RWPE2 (cell line): ENCODE results near the gene SLC36A1.

Source experiments
- ATAC-seq: fragments of 200-7000 bp; cut with Tn5 transposase; 3 replicates; pipeline ENCODE4 v1.9.1; 2021; ENCODE audit warnings: low read depth
- DNase-seq: peaks from one replicate; pipeline ENCODE4 v3.0.0-alpha.2; 2020; ENCODE audit warnings: low spot score
- H3K27ac ChIP-seq: fragments of 450-650 bp; 2 replicates; pipeline ENCODE4 v1.5.1; 2017; ENCODE audit warnings: mild to moderate bottlenecking; ENCODE audit not compliant: poor library complexity, severe bottlenecking
- H3K27me3 ChIP-seq: fragments of 250-450 bp; sonication (Bioruptor Pico); 2 replicates; pipeline ENCODE4 v1.5.1; 2021; ENCODE audit warnings: mild to moderate bottlenecking, moderate library complexity; ENCODE audit not compliant: insufficient read depth, poor library complexity, severe bottlenecking
- H3K36me3 ChIP-seq: fragments of 250-450 bp; sonication (Bioruptor Pico); 2 replicates; pipeline ENCODE4 v1.5.1; 2020; ENCODE audit warnings: low read depth, mild to moderate bottlenecking, moderate library complexity
- H3K4me1 ChIP-seq: fragments of 250-450 bp; sonication (Bioruptor Pico); 2 replicates; pipeline ENCODE4 v1.5.1; 2021; ENCODE audit warnings: mild to moderate bottlenecking, moderate library complexity; ENCODE audit not compliant: insufficient read depth, poor library complexity, severe bottlenecking
- H3K4me3 ChIP-seq: fragments of 250-450 bp; sonication (Bioruptor Pico); 2 replicates; pipeline ENCODE4 v1.5.1; 2021; ENCODE audit warnings: mild to moderate bottlenecking, moderate library complexity; ENCODE audit not compliant: severe bottlenecking
- H3K9me3 ChIP-seq: fragments of 250-450 bp; sonication (Bioruptor Pico); 2 replicates; pipeline ENCODE4 v1.5.1; 2021; ENCODE audit warnings: mild to moderate bottlenecking, moderate library complexity; ENCODE audit not compliant: severe bottlenecking
- CTCF ChIP-seq: fragments of 450-650 bp; IDR thresholded peaks from one replicate; pipeline ENCODE4 v1.5.1; 2017; ENCODE audit warnings: mild to moderate bottlenecking, moderate library complexity; ENCODE audit not compliant: poor library complexity, severe bottlenecking

Gene SLC36A1

DNA sequence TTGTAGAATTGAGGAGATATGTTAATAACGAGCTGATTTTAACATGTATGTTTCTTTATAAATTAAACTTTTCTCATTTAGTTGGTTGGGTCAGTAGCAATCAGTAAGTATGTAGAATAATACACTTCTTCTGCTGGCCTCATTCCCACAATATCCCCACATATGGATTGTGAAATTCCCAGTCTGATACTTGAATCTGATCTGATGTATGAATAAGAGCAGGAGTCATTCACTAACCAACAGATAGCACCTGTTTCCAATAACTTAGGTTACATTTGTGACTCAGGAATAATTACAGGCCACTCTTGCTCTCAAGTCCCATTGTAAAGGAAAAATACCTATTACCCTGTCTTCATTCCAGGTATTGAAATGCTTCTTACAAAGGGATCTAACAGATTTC lies 23.9 kb downstream of the SLC36A1 start:
- H3K9me3 ChIP-seq, result no peaks in the 10 kb centered on the region
- DNase-seq (no peak), ATAC-seq (no peak)
- peaks cover 48% of the 10 kb centered on the region for H3K36me3 ChIP-seq
- no peak overlapping the region for H3K27ac ChIP-seq
- no peak for TF ChIP-seq CTCF
- H3K27me3 ChIP-seq, result no peaks in the 10 kb centered on the region
- no peak overlapping the region for H3K4me3 ChIP-seq
- no peaks in the 10 kb centered on the region for H3K4me1 ChIP-seq

GRCh38 chr5:151474799-151475198 lies 27.4 kb downstream of the SLC36A1 start:
- Histone ChIP-seq H3K4me1 (no peaks in the 10 kb centered on the region), H3K4me3 (no peak overlapping the region), H3K36me3 (peaks cover 29% of the 10 kb centered on the region), H3K27ac (no peak overlapping the region), H3K27me3 (no peaks in the 10 kb centered on the region), H3K9me3 (no peaks in the 10 kb centered on the region)
- ATAC-seq (no peak), DNase-seq (no peak)
- no peak for TF ChIP-seq CTCF

- peaks cover 31% of the 10 kb centered on the region for H3K36me3 ChIP-seq
- ATAC-seq, result no peak
- no peak overlapping the region for H3K27ac ChIP-seq
- no peak for DNase-seq
- H3K27me3 ChIP-seq, result no peaks in the 10 kb centered on the region
- no peak for TF ChIP-seq CTCF
- H3K9me3 ChIP-seq, result no peaks in the 10 kb centered on the region
- no peaks in the 10 kb centered on the region for H3K4me1 ChIP-seq
- H3K4me3 ChIP-seq, result no peak overlapping the region
Measured at GRCh38 chr5:151475388-151475787, 28.0 kb downstream of the SLC36A1 start.

DNA sequence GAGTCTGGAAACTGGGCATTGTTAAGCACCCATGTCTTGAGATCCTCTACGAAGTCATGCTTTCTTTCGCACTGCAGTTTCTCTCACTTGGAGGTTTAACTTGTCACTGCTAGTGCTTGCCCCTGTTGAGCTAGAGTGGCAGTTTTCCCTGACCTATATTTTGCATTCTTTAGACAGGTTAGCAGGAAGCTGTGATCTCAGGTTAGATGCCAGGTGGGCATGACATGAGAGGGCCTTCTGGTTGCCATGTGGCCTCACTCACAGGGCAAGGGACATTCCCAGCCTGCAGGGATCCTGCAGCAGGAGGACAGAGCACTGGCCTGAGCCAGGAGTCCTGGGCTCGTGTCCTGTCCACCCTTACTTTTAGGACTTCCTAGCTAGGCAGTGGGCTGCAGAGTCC lies 28.6 kb downstream of the SLC36A1 start:
- no peak for TF ChIP-seq CTCF
- no peak for DNase-seq

DNA sequence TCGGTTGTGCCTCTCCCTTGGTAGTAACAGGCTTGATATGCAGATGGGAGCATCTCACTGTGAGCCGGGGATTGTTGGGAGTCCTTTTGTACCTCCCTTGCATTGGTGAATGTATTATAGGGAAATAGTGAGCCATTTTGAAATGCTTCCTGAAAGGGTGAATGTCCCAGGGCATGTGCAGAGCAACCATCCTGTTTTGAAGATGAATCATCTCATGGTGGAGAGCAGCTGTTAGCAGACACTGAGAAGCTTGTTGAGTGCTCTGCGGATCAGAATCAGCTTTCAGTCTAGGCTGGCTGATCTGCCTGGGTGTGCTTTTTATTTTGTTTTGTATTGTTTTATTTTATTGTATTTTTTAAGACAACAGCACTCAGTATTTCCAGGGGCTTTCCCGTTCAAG lies 29.7 kb downstream of the SLC36A1 start:
- ATAC-seq (no peak), DNase-seq (no peak)
- Histone ChIP-seq H3K27ac (no peak overlapping the region), H3K27me3 (no peaks in the 10 kb centered on the region), H3K9me3 (no peaks in the 10 kb centered on the region), H3K36me3 (peaks cover 34% of the 10 kb centered on the region), H3K4me1 (no peaks in the 10 kb centered on the region), H3K4me3 (no peak overlapping the region)
- no peak for TF ChIP-seq CTCF

More for the DNA sequence above, 28.6 kb downstream of the SLC36A1 start:
- Histone ChIP-seq H3K36me3 (peaks cover 34% of the 10 kb centered on the region), H3K9me3 (no peaks in the 10 kb centered on the region), H3K4me3 (no peak overlapping the region), H3K4me1 (no peaks in the 10 kb centered on the region), H3K27me3 (no peaks in the 10 kb centered on the region), H3K27ac (no peak overlapping the region)
- ATAC-seq, result no peak
